Tibial nerve (tissue), 4 donors: ENCODE data around the gene PLCB2.

Experiments used
- CTCF ChIP-seq, 5 experiments: fragments of 200-600 bp in 3 of 5; fragments of 450-650 bp in 2 of 5; sonication (generic) in 3 of 5; IDR thresholded peaks; one replicate each; pipeline ENCODE4 v1.5.1; 2016 to 2019; ENCODE audit warnings: antibody characterized with exemption in 5 of 5, mild to moderate bottlenecking in 3 of 5, moderate library complexity in 2 of 5
- EP300 ChIP-seq, 2 donors: sonication (generic); formaldehyde crosslinking; IDR thresholded peaks; one replicate each; pipeline ENCODE4 v1.6.1; 2017; ENCODE audit warnings: antibody characterized with exemption in 2 of 2, mild to moderate bottlenecking in 1 of 2
- POLR2A ChIP-seq, 2 donors: fragments of 450-650 bp; IDR thresholded peaks; one replicate each; pipeline ENCODE4 v1.6.1; 2017; ENCODE audit warnings: antibody characterized with exemption in 2 of 2, mild to moderate bottlenecking in 2 of 2, moderate library complexity in 2 of 2

- TF ChIP-seq CTCF (IDR thresholded peaks at IDR 0.05), result no peak
- TF ChIP-seq POLR2A (IDR thresholded peaks at IDR 0.05), result no peak
- TF ChIP-seq EP300 (IDR thresholded peaks at IDR 0.05), result no peak
Measured at GRCh38 chr15:40256638-40257235, 51.0 kb downstream of the PLCB2 start.
